NCI-H526 (cell line): ENCODE results near the gene HK2.
A peak's percentile ranks its signal among the peaks of the same experiment; 100 is the strongest.
"Not testable (repeated sequence)": the region's sequence is repeated elsewhere in the genome, so short reads cannot be mapped to it uniquely, and the experiment has no call there.

Source experiments
- DNase-seq, 2 experiments: peaks; one replicate each; lab custom pipeline; 2025; lab: John Stamatoyannopoulos, UW

The HK2 gene

DNA sequence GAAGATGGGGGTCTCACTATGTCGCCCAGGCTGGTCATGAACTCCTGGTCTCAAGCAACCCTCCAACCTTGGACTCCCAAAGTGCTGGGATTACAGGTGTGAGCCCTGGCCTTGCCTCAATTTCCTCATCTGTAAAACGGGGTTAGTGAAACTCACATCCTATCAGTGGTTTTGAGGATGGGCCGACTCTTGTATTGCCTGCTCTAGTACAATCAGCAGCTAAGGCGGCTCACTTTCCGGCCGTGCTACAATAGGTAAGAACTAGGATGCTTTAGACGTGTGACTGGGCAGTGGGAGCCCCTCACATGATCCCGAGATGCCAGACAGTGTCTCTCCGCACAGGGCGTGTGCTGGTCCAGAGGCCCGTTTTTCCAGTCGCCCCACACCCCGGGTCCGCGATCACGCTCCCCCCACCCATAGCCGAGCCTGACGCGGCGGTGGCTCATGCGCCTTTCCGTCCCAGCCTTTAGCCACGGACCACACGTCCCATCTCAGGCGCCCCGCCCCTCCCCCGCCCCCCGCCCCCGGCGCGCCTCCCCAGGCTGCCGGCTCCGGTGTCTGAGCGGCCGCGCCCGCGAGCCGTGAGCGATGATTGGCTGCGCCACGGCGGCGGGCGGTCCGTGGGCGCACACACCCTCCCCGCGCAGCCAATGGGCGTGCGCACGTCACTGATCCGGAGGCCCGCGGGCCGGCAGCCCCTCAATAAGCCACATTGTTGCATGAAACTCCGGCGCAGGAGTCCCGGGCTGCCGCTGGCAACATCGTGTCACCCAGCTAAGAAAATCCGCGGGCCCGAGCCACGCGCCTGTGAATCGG, at the start of gene HK2:
Gene HK2, plus strand, starts transcription at position 710 of the 816 bp plus-strand sequence. CDS start 454 bp downstream, outside the sequence.
- peak; percentile 22 to 83 for DNase-seq

DNA sequence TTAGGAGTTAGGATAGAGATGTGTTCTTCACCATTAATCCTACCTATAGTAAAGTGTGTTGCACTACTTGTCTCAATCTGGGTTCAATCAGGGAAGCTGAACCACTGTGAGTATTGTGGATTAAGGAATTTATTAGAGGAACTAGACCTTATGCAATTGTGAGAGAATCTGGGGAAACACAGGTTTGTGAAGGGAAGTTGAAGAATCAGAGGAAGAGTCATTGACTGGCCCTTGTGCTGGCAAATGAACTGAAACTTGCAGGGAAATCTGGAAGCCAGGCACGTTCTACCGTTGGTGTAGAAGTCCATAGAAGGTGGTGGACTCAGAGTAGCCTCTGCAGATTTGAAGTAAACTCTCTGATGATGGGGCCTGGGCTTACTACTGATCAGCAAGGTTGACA, 44.7 kb upstream of the HK2 start:
- DNase-seq = no peak

DNA sequence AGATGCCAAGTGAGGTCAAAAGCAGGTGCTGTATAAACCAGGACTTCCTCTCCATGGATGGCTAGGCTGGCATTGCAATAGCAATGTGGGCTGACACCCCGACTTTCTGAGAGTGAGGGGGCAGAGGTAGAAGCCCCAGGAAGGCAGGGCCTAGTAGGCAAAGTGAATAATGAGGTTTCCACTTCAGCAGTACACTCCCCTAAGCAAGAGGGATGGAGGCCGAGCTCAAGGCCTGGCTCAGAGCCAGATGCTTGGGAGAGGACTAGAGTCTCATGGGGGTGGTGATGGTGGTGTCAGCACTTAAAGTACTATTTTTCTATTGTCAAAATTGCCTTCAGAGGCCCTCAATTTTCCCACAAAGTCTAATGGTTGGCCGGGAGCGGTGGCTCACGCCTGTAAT, 41.6 kb upstream of the HK2 start:
- no peak for DNase-seq

DNA sequence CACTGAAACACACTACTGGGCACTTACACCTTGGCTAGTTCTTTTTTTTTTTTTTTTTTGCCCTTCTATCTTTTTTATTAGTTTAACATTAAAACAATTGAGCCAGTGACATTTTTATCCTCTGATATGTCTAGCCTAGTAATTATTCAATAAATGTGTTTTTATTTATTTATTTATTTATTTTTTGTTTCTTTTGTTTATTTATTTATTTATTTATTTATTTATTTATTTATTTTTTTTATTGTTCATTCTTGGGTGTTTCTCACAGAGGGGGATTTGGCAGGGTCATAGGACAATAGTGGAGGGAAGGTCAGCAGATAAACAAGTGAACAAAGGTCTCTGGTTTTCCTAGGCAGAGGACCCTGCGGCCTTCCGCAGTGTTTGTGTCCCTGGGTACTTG, 39.0 kb upstream of the HK2 start:
- not testable (repeated sequence) for DNase-seq

DNA sequence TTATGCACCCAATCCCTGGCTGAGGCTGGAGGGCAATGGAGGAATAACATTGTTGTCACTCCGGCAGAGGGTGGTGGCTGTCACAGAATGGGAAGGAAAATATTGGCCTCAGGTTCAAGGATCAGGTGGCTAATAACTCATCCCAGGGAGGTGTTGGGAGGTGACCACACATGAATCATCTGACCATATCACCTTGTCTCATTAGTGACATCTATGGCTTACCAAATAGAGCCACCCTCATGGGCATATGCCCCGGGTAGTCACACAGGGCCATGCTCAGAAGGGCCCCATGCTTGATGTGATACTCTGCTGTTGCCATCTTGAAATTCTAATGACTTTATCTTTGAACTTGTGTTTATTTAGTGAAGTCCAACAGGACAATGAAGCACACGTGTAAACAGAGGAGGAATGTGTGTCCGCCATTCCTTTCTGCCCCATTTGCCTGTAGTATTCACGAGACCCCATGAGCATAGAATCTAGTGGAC, 27.5 kb upstream of the HK2 start:
- DNase-seq = no peak

DNA sequence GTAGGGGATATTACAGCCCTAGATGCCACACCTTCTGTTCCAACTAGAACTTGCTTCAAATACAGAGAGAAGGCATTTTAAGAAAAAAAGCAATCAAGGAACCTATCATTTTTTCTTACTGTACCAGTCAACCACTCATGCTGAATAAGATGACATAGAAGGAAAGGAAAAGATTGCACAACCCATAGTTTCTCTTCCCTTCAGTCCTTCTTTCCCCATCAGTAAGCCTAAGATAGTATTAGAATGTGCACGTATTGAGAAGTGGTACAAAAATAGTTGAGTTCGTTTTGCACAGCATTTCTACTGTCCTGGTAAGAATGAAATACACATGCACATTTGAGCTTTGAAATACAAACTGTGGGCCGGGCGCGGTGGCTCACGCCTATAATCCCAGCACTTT, 27.0 kb upstream of the HK2 start:
- DNase-seq = no peak

DNA sequence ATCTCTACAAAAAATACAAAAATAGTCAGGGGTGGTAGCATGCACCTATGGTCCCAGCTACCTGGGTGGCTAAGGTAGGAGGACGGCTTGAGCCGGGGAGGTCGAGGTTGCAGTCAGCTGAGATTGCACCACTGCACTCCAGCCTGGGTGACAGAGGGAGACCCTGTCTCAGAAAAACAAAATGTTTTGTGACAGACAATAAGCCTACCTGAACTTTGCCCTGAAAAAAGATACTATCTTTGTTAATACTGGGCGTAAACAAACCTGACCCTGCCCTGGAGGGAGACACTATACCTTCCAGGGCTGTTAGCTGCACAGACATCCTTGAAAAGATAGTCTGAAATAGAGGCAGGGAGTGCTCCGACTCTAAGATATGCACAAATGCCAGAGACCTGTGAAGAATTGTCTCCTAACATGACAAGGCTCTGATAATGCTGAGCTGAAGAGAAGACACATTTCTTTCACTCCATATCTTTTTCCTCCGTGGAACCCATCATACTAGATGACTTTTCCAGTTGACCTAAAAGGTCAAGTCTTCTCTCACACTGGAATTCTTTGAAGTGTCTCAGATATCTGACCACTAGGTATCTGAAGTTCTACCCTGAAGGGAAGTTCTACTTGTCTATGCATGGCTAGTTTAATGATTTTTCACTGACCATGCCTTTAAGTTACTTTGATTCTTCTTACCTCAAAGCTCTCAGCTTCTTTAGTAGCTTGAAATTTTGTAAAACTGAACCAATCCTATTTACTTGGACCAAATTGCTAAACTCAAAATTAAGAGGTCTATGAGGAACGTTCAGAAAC, 20.9 kb upstream of the HK2 start:
- DNase-seq = no peak

DNA sequence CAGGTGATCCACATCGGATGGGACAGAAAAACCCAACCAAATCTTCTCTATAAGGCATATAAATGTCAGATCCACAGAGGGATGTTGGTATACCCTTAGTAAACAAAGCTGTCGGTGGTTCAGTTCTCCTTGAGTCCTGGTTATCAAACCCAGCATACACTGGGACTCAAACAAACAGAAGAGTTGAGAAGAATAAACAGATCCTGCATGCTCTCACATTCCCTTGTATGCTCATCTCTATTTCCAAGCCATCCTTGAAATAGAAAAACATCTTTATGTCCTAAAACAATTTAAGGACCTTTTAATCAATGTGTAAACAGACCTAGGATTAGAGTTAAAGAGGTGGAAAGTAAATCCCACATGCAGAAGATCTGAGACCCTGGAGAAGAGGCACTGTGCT, 19.8 kb upstream of the HK2 start:
- no peak for DNase-seq

DNA sequence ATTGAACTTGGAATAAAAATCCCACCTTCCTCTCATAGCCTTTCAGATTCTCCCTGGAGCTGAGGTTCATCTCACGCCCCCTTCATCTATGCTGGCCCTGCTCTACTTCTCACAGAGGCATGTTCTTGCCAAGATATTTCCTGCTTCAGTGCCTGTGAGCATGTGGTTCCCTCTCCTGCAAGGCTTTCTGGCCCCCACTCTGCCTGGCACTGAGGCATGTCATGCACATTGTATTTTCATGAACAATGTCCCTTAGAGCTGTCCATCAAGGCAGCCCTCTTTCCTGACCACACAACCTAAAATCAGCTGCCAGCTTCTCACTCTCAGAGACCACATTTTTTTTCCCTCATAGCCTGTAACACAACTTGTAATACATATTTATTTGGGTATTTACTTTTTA, 18.0 kb upstream of the HK2 start:
- DNase-seq = no peak

DNA sequence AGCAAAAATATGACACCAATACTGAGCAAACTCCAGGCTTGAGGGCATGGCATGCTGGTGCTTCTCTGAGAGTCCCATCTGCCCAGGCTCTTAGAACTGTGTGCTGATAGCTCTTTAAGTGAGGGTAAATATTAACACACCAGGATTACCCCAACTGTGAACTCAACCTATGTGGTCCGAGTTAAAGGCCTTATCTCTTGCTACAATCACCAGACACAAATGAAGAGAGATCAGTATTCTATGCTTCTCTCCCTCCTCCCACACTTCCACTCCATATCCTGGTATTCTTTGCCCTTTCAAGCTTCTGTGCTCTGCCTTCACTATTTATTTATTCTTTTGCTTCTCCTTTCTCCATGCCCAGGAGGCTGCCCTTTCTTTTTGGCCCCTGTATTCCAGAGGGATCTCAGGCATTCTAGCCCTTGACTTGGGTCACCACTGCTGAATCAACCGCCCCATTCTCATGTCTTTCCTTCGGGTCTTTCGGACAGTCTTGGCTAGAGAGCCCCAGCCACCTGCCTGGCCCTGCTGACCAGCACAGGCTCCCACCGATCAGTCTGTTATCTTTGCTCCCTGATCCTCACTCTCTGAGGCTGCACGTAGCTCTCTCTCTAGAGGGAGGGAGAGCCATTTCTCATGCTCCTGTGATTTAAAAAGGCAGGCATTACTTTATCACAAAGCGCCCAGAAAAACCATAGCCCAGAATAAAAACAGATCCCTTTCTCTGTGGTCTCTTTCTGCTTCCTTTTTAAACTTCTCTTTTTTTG, 17.2 kb upstream of the HK2 start:
- DNase-seq = peak; percentile 12 to 30

DNA sequence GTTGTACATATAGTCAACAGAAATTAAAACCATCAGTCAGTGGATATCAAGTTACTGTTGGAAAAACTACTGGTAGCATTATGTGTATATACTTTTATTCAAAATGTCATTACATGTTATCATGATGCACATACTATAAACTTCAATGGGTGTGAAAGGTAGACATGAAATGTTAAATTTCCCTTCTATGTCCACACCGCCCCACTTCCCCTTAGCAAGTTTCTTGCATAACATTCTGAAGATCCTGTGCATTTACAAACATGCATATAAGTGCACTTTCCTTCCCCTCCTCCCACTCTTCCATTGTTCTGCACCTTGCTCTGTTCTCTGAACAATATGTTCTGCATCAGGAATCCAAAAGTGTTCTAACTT, 16.6 kb upstream of the HK2 start:
- no peak for DNase-seq

DNA sequence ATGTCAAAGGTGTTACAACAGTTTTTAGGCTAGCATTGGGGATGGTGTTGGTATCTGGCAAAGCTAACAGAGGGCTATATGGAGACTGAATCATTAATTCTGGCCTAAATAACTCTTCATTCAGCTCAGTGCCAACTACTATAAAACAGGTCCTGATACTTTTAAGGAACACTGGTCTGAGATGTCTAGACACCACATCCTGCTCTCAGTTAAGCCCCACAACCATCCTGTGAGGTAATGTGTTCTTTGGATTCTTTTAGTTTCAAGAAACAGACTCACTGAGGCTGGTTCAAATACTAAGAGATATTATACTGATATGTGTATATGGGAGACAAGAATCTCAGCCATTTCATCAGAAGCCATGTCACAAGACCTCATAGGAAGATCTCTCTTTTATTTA, 14.2 kb upstream of the HK2 start:
- no peak for DNase-seq

DNA sequence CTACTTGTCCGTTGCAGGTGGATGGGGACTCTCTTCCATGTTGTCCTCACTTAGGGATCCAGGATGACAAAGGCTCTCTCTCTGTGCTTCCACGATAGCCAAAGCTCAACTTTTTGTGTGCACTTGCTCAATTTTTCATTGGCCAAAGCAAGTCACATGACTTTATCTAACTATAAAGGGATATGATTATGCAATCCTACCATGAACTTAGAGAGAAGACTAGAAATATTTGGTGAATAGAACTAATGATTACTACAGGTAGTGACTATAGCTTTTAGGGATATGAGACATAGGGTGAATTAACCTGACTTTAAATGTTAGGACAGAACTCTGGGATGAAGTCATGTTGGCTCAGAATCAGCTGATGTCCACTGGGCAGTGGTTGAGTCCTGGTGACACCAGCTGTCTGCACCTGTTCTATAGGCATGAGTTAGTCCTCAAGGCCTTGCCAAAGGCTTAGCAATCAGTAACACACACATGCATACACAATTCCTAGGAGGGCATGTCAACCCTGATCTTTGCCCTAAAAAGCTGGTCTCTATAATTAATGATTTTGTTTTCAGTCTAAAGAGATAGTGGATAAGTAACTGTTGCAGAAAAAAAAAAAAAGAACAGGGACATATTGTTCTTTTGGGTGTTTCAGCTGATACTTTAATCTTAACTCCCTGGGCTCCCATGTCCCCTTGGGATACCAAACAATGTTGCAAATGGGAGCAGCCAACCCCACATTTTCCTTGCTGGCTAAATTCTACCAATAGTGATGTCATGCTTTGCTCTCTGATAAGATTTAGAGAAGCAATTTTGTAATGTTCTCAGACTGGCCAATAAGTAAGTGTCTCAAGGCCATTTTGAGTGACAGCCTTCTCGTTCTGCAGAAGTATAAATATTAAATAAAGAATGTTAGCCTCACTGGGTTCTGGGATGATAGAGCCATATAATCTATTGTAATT, 12.5 kb upstream of the HK2 start:
- no peak for DNase-seq

DNA sequence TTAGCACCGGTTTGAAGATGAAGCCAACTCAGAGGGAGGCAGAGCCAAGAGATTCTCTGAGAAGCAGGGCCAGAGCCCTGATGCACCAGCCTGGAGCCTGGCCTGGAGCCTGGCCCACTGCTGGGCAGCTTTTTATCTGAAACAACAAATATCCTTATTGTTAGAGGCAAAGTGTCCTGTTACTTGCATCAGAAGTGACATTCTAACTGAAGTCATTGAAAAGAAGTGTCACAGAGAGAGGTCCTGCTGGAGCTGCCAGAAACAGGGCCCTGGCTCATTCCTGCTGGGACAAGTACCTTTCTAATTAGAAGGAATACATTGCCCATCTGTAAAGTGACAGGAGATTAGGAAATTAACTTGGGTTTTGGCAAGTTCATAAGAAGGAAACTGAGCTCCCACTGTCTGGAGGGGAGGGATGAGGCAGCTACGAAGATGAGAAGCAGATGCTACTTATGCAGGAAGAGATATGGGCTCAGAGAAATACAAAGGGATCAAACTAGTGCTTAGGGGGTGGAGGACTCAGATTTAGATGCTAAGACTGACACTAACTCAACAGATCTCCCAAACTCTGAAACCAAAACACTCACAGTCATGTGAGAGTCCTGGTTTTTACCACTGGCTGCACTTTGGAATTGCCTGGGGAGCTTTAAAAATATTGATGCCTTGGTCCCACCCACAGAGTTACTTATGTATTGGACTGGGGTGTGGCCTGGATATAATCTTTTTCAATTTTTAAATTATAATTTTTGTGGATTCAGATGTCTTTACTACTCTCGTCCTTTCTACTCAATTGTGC, 11.0 kb upstream of the HK2 start:
- no peak for DNase-seq

DNA sequence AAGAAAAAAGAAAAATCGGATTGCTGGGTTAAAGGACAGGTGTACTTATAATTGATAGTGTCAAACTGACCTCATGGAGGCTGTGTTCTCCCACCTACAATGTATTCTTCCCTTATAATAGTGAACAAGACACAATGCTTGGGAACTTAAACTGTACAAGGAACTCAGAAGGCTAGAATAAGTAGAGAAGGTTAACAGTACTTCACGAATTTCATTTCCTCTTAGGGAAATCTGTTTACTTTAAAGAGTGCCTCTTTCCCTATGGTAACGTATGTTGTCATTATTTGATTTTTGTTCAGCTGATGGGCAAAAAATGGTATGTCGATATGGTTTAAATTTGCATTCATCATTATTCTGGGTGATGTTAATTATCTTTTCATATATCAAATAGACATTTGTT, 9.2 kb upstream of the HK2 start:
- DNase-seq = no peak

DNA sequence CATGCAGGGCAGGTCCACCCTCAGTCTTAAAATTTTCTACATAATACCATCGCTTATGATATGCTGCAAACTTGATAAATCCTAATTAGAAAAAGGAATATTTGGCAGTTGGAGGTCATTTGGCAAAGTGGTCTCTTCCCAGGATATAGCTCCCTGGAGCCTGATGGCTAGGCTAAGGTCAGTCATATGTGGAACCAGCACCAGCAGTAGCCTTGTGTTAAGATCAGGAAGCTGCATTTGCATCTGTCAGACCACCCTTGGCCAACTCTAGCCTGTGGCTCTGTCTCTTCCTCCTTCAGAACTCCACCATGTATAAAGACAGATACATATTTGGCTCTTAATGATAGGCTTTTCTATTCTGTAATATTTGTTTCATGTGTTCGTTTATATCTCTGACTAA, 5.4 kb upstream of the HK2 start:
- no peak for DNase-seq

DNA sequence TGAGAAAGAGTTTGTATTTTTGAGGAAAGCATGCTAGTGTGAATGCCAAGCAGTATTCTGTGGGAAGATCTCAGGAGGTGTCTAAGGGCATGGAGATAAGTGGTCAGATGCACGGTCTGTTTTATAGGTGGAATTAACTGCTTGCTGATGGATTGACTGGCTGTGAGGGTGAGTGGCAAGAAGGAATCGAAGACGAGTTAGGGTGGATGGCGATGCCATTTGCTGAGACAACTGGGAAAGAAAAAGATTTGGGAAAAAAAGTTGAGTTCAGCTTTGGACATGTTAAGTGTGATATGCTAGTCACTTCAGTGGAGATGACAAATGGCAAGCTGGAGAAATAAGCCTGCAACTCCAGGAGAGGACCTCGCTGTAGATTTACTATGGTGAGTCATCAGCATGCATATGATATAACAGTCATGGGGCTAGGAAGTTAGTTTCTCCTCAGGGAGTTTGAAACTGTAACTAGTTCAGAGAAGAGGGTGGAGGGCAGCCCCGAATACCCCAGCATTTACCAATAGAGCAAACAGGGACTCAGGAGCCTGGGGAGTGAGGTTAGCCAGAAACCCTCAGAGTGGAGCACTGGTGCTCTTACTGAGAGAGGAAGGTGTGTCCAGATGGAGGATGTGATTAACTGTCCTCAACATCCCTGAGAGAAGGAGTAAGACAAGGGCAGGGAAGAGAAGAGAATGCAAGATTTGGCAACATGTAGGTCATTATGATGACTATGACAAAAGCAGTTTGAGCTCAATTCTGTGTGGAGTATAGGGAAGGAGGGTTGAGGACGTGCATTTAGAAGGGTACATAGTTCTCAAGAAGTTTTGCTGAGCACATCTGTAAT, 2.0 kb upstream of the HK2 start:
- no peak for DNase-seq

DNA sequence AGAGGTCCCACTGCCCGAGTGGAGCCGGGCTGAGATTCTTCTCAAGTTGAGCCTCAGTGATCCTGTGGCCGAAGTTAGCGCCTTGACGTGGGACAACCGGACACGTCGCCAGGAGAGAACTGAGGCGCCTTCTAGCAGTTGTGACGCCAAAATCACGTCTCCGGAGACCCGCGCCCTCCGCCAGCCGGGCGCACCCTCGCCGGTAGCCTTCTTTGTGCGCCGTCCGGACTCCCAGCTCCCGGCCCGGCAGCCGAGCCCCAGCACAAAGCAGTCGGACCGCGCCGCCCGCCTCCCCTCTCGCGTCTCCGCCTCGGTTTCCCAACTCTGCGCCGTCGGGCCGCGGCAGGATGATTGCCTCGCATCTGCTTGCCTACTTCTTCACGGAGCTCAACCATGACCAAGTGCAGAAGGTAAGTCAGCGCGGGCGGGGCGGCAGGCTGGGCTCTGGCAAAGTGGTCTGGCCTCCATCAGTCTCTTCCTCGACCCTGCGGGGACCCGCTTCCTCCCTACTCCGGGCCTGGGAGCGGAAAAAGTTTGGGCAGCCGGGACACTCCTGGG, 386 bp downstream of the HK2 start:
- DNase-seq = peak in 1 of 2 experiments; percentile 36
